Rectal smooth muscle tissue (tissue), 1 donor: ENCODE measurements around the gene FXYD6.

Experiments
- H3K27ac ChIP-seq: one replicate; pipeline ENCODE4 v1.7.0; 2013; ENCODE audit warnings: low read depth, low read length, inconsistent platforms
- H3K27me3 ChIP-seq: one replicate; pipeline ENCODE4 v1.7.0; 2013; ENCODE audit warnings: low read length; ENCODE audit not compliant: control insufficient read depth, insufficient read depth
- H3K36me3 ChIP-seq: one replicate; pipeline ENCODE4 v1.7.0; 2013; ENCODE audit warnings: low read length; ENCODE audit not compliant: control insufficient read depth, insufficient read depth
- H3K4me1 ChIP-seq: one replicate; pipeline ENCODE4 v1.7.0; 2013; ENCODE audit warnings: low read length; ENCODE audit not compliant: control insufficient read depth, insufficient read depth
- H3K4me3 ChIP-seq: one replicate; pipeline ENCODE4 v1.7.0; 2013; ENCODE audit warnings: low read length
- H3K9ac ChIP-seq: one replicate; pipeline ENCODE4 v1.7.0; 2013; ENCODE audit warnings: low read length

Gene FXYD6

DNA sequence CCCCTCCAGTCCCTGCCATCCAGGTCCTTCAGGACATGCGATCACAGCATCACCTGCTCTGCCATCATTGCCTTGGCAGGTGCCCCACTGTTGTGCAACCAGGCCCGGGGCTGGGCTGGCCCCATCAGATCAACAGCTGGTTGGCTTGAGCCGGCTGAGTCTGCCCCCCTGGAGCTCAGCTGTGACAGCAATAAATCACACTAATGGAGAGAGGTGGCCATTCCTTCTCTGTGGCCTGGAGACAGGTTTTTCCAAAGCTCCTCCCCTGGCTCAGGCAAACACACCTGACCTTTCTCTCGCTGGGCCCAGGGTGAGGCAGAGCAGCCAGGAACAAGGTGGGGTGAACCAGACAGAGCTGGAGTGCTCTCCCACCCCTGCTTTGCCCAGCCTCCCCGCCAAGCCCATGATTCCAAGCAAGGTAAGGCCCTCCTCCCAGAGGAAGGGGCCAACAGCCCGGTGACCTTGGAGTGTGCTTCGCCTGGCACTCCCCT, 43.0 kb downstream of the FXYD6 start:
- H3K27me3 ChIP-seq, result no peaks in the 10 kb centered on the region
- no peak overlapping the region for H3K27ac ChIP-seq
- H3K4me3 ChIP-seq, result no peak overlapping the region
- H3K36me3 ChIP-seq, result peaks cover under 1% of the 10 kb centered on the region
- H3K9ac ChIP-seq, result no peak overlapping the region
- H3K4me1 ChIP-seq, result no peaks in the 10 kb centered on the region

DNA sequence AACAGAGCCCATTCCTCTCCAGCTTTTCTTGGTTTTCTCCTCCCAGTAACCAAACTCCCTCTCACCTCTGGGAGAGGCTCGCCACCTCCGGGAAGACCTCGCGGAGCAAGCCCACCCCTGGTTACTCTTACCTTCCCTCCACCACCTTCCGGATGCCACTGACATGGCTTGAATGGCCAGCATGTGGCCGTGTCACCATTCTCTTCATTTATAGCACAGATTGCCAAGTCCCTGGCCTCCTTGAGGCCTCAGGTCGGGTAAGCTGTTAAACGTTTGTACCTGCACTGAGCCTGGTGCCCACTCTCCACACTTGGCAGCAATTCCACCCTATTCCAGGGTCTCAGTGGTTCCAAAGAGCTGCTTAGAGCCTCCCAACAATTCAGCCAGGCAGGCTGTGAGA, 43.9 kb downstream of the FXYD6 start:
- Histone ChIP-seq H3K4me3 (no peak overlapping the region), H3K36me3 (no peaks in the 10 kb centered on the region), H3K27me3 (no peaks in the 10 kb centered on the region), H3K4me1 (no peaks in the 10 kb centered on the region), H3K9ac (no peak overlapping the region), H3K27ac (no peak overlapping the region)

DNA sequence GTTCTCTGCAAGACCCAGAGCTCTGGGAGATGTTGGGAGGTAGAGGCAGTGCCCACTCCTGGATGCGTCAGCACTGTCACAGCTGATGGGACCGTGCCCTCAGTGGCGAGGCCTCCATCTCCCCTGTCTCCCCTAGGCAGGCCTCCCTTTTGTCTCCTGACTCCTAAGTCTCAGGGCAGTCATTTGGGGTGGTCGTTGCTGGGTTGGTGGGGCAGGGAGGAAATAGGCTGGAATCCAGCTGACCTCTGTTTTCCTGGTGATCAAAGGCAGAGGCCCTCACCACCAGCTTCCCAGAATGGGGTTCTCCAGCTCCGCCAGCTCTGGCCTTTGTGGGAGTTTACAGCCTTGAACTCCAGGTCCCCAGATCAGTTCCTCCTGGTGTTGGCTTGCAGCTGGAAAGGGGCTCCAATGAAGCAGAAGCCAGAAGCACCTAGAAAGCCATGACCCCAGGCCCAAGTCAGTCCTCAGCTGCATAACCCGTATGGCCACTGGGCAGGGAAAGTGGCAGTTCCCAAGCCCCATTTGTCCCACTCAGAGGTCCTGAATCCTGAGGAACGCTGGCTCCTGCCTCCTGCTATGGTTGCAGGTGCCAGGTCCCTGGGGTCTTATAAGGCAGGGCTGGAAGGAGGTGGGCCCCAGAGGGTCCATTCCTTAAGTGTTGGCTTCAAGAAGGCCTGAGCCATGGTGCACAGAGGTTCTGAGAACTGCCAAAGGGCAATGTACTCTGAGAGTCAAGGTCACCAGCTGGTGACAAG, 44.6 kb downstream of the FXYD6 start:
- Histone ChIP-seq H3K36me3 (no peaks in the 10 kb centered on the region), H3K27ac (no peak overlapping the region), H3K4me3 (no peak overlapping the region), H3K27me3 (no peaks in the 10 kb centered on the region), H3K9ac (no peak overlapping the region), H3K4me1 (no peaks in the 10 kb centered on the region)

DNA sequence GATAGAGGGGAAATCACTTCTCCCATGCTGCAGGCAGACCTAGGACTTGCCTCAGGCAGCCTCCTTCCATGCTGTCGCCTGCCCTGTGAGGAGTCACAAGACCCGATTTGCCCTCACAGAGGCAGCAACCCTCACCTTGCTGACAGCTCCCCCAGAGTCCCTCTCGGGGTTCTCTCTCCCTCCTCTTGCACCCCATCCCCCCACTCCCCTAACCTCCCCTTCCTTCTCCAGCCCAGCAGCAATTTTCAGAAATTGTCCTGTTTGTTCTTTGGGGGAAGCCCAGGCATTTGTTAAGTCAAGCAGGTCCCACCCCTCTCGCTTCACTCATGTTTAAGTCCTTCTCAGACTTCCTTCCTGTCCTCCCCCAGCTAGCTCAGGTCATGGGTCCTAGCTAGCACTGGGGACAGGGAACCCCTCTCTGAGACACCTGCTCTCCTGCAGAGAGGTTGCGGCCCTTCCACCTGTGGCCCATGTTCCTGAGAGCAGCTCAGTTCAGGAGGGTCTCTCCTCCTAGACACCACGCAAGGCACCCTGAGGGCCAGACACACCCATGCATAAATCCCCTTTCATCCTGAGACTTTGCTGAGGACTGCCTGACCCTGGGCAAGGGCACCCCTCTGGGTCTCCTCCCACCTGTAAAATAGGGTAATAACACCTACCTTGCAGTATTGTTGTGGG, 45.6 kb downstream of the FXYD6 start:
- Histone ChIP-seq H3K4me1 (no peaks in the 10 kb centered on the region), H3K36me3 (no peaks in the 10 kb centered on the region), H3K27me3 (no peaks in the 10 kb centered on the region), H3K4me3 (no peak overlapping the region), H3K27ac (no peak overlapping the region), H3K9ac (no peak overlapping the region)

DNA sequence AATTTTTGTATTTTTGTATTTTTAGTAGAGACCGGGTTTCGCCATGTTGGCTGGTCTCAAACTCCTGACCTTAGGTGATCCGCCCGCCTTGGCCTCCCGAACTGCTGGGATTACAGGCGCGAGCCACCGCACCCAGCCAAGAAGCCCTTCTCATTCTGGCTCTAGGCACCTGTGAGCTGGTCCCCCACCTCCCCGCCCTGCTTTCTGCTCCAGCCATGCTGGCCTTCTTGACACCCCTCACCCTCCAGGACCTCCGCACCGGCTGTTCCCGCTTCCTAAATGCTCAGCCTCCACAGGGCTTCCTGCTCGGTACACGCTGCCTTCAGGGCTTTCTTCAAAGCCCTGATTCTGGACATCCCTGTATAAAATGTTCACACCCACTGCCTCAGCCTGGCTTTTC, 46.4 kb downstream of the FXYD6 start:
- Histone ChIP-seq H3K4me3 (no peak overlapping the region), H3K9ac (no peak overlapping the region), H3K27ac (no peak overlapping the region), H3K27me3 (no peaks in the 10 kb centered on the region), H3K4me1 (peaks cover 1% of the 10 kb centered on the region), H3K36me3 (no peaks in the 10 kb centered on the region)

DNA sequence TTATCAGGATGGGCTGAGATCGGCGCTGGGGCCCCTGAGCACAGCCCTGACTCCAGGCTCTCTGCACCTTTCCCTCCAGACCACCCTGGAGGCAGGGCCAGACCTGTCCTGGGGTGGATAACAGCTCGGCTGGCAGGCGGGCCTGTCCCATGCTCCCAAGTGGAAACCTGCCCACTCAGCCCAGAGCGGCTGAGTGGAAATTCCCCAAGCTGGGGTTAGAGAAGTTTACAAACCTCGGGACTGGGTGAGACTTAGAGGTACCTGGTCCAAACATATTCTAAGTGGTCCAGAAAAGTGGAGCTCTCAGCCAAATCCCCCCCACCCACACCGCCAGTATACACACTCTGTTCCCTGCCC, 47.1 kb downstream of the FXYD6 start:
- Histone ChIP-seq H3K4me1 (peaks cover 7% of the 10 kb centered on the region), H3K9ac (no peak overlapping the region), H3K36me3 (no peaks in the 10 kb centered on the region), H3K27me3 (no peaks in the 10 kb centered on the region), H3K4me3 (no peak overlapping the region), H3K27ac (no peak overlapping the region)

DNA sequence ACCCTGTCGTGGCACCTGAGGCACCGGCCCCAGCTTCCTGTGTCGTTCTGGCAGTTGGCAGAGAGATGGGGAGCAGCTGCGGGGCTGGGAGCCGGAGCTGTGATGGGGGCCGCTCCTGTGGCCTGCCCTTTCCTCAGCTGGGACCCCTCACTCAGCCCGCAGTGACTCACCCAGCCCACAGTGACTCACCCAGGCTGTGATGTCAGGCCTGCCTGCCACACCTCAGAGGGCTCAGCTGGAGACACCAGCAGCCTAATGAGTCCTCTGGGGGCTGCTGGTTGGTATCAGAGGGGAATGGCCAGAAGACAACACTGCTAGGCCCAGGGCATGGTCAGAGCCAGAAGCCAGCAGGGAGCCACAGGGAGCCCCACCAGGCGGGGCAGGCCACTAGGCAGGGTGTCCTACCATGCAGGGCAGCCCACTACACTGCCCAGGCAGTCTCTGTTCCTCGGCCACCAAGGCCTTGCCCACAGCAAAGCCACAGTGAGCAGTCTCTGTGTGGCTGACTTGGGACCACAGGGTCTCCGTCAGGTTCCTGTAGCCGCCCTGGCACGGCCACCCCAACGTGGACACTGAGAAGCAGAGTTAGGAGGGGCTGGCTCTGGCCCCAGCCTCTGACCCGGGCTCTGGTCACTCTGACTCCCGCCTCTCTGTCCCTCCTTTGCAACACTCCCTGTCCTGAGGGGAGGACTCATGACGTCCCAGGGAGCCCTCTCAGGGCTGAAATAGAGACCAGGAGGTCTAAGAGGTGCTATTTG, 47.7 kb downstream of the FXYD6 start:
- no peak overlapping the region for H3K4me3 ChIP-seq
- H3K27ac ChIP-seq, result no peak overlapping the region
- H3K36me3 ChIP-seq, result no peaks in the 10 kb centered on the region
- no peak overlapping the region for H3K9ac ChIP-seq
- peaks cover 8% of the 10 kb centered on the region for H3K4me1 ChIP-seq
- H3K27me3 ChIP-seq, result no peaks in the 10 kb centered on the region

DNA sequence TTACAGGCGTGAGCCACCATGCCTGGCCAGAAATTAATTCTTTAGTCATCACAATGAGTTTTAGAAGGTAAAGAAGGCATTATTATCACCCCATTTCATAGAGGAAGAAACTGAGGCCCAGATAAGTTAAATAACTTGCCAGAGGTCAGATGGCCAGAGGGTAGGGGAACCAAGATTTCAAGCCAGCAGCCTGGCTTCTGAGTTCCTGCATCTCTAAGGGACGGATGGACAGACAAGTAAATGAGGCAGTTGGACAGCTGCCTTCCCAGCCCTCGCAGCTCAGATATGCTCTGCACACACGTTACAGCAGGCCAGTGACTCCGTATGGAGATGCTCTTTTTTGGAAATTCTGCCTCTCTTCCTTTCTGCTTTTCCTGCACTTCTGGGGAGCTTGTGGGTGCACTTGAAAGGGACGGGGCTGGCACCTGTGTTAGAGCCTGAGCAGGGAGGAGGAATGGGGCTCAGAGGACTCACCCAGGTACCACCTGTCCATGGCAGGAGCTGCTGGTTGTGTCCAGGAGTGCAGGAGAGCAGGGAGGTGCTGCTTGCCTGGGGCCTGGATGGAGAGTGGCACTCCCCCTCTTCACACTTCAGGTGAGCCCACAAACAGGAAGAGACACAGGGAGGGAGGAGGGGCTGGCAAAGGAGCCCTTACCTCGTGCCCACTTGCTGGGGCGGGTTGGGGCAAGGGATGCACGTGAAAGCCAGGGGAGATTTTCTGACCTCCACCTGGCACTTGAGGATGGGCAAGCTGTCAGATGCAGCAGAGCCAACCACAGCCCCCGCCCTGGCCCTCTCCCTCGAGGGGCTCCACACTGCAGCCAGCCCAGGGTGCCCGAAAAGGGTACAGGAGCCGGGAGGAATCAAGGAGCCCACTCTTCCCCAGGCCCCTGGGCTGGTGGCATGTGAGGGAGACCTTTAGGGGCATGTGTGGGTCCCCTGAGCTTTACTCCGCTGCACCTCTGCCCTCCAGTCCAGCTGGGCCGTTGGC, 48.6 kb downstream of the FXYD6 start:
- Histone ChIP-seq H3K27me3 (no peaks in the 10 kb centered on the region), H3K9ac (no peak overlapping the region), H3K27ac (no peak overlapping the region), H3K4me1 (peaks cover 11% of the 10 kb centered on the region), H3K36me3 (no peaks in the 10 kb centered on the region), H3K4me3 (no peak overlapping the region)

DNA sequence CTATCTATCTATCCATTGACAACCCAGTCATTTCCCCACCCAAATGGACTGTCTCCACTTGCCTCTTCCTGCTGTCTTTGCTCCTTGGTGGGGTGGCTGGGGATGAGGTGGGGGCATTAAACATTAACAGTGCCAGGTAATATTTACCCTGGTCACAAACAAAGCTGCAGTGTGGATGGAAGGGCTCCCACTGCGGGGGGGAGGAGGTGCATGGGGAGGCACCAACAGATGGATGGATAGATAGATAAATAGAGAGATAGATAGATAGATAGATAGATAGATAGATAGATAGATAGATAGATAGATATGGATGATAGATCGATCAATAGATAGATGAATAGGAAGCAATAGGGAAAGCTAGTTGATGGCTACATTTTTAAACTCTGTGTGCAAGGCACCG, 49.6 kb downstream of the FXYD6 start:
- H3K4me1 ChIP-seq, result peaks cover 11% of the 10 kb centered on the region
- no peak overlapping the region for H3K9ac ChIP-seq
- H3K36me3 ChIP-seq, result no peaks in the 10 kb centered on the region
- no peak overlapping the region for H3K4me3 ChIP-seq
- no peaks in the 10 kb centered on the region for H3K27me3 ChIP-seq
- no peak overlapping the region for H3K27ac ChIP-seq

DNA sequence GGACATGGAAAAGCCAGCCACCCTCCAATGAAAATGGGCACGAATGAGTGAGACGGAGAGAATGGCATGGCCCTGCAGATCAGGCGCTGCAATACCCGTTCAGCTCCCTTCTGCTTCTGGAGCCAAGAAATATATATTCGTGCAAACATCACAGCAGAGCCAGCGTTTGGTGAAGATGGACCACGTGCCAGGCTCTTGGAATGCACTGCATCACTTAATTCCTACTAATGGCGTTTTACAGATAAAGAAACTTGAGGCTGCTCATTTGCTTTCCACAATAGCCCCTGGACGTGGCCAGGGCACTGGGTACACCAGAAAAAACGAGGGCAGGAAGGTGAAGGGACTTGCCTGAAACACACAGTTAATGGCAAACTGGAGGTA, 50.3 kb downstream of the FXYD6 start:
- H3K36me3 ChIP-seq, result no peaks in the 10 kb centered on the region
- H3K27me3 ChIP-seq, result no peaks in the 10 kb centered on the region
- H3K27ac ChIP-seq, result no peak overlapping the region
- H3K4me1 ChIP-seq, result peaks cover 11% of the 10 kb centered on the region
- no peak overlapping the region for H3K9ac ChIP-seq
- H3K4me3 ChIP-seq, result no peak overlapping the region

DNA sequence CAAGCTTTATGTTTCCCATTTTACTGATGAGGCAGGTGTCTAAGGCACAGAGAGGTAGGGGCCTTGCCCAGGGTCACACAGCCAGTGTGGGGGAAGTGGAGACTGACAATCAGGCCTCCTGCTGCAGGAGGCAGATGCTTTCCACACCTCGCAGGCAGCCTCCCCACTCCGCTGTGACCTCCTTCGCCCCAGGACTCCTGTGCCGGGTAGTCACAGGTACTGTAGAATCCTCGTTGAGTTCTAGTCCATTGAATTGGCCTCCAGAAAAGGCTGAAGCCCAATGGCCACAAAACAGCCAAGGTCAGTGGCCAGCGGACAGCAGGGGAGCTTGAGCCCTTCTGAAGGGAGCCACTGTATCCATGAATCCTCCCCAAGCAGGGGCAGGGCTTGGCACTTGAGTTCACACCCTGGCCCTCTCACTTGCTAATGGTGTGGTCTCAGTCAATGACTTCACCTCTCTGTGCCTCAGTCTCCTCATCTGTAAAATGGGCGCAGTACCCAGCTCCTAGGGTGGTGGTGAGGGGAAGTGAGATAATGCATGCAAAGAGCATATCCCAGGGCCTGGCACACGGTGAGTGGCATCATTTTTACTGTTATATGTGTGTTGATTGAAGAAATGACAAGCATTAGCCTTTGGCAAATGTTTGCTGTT, 50.8 kb downstream of the FXYD6 start:
- Histone ChIP-seq H3K27me3 (no peaks in the 10 kb centered on the region), H3K36me3 (no peaks in the 10 kb centered on the region), H3K9ac (no peak overlapping the region), H3K4me1 (peaks cover 11% of the 10 kb centered on the region), H3K27ac (no peak overlapping the region), H3K4me3 (no peak overlapping the region)
